Measurements from ENCODE around the gene ANO4.

The ANO4 gene

GRCh38 chr12:101051151-101051550, 256.6 kb downstream of the ANO4 start (continued):
- TF ChIP-seq SNAI2 (CRISPR knock-in tag; IDR thresholded peaks at IDR 0.05), result no peak
- TF ChIP-seq ZNF8 (CRISPR knock-in tag; IDR thresholded peaks at IDR 0.05), result no peak

DNA sequence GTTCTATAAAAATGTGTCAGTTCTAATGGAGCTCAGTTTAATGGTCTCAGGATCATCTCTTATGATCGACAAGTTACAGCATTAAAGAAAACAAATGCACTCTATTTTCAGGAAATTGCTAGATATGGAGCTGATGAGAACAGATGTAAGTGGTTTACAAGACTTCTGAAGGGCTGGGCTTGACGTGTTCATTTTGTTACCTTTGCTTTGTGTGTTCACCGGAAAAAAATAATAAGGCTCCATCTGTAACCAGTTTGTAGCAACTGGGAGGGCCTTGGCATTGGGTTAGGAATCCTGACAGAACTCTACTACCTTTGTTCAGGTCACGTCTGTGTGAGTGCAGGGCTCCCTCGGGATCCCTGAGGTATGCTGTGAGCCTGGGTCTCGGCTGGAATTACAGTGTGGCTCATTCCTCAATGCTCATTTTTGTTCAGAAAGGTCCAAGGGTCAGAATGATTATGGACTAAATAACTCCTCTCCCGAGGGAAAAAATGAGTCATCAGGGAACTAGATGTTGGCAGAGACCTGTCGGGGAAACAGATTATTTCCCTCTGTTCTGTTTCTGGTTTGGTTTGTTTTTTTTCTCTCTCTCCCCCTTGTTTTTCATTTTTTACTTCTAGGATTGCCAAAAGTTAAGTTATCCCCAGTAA, 257.4 kb downstream of the ANO4 start:
- ATAC-seq, result peak; percentile 95
- TF ChIP-seq ZNF565 (CRISPR knock-in tag; conservative IDR thresholded peaks at IDR 0.05; ENCODE audit: low read depth) (no peak), ZNF70 (CRISPR knock-in tag; IDR thresholded peaks at IDR 0.05) (no peak), RARB (CRISPR knock-in tag; IDR thresholded peaks at IDR 0.05) (0 out of 2 replicates have a peak, but pooled peaks have one; percentile 46), ZFP30 (CRISPR knock-in tag; IDR thresholded peaks at IDR 0.05) (no peak), ZFP3 (CRISPR knock-in tag; IDR thresholded peaks at IDR 0.05) (no peak), TSHZ2 (CRISPR knock-in tag; IDR thresholded peaks at IDR 0.05) (no peak), ESRRG (CRISPR knock-in tag; IDR thresholded peaks at IDR 0.05) (no peak), ZC3H10 (CRISPR knock-in tag; IDR thresholded peaks at IDR 0.05) (no peak), TOX (CRISPR knock-in tag; IDR thresholded peaks at IDR 0.05; ENCODE audit: borderline replicate concordance) (peak; percentile 75; the same call in 1 of the 2 replicates), OSR1 (CRISPR knock-in tag; IDR thresholded peaks at IDR 0.05) (no peak), BACH2 (CRISPR knock-in tag; IDR thresholded peaks at IDR 0.05; ENCODE audit: borderline replicate concordance) (no peak), ISL1 (CRISPR knock-in tag; IDR thresholded peaks at IDR 0.05) (peak; percentile 78)
- TF ChIP-seq, protein P1, sequence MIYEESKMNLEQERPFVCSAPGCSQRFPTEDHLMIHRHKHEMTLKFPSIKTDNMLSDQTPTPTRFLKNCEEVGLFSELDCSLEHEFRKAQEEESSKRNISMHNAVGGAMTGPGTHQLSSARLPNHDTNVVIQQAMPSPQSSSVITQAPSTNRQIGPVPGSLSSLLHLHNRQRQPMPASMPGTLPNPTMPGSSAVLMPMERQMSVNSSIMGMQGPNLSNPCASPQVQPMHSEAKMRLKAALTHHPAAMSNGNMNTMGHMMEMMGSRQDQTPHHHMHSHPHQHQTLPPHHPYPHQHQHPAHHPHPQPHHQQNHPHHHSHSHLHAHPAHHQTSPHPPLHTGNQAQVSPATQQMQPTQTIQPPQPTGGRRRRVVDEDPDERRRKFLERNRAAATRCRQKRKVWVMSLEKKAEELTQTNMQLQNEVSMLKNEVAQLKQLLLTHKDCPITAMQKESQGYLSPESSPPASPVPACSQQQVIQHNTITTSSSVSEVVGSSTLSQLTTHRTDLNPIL (CRISPR knock-in tag; IDR thresholded peaks at IDR 0.05; ENCODE audit: low read depth), result peak; percentile 56; the same call in 1 of the 2 replicates

- TF ChIP-seq, protein P2, sequence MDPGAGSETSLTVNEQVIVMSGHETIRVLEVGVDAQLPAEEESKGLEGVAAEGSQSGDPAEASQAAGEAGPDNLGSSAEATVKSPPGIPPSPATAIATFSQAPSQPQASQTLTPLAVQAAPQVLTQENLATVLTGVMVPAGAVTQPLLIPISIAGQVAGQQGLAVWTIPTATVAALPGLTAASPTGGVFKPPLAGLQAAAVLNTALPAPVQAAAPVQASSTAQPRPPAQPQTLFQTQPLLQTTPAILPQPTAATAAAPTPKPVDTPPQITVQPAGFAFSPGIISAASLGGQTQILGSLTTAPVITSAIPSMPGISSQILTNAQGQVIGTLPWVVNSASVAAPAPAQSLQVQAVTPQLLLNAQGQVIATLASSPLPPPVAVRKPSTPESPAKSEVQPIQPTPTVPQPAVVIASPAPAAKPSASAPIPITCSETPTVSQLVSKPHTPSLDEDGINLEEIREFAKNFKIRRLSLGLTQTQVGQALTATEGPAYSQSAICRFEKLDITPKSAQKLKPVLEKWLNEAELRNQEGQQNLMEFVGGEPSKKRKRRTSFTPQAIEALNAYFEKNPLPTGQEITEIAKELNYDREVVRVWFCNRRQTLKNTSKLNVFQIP (CRISPR knock-in tag; IDR thresholded peaks at IDR 0.05; ENCODE audit: borderline replicate concordance, low read depth), result no peak
- TF ChIP-seq ZNF565 (CRISPR knock-in tag; conservative IDR thresholded peaks at IDR 0.05; ENCODE audit: low read depth) (no peak), ZNF70 (CRISPR knock-in tag; IDR thresholded peaks at IDR 0.05) (no peak), ISL1 (CRISPR knock-in tag; IDR thresholded peaks at IDR 0.05) (no peak), OSR1 (CRISPR knock-in tag; IDR thresholded peaks at IDR 0.05) (no peak), PPARA (CRISPR knock-in tag; IDR thresholded peaks at IDR 0.05; ENCODE audit: borderline replicate concordance) (no peak), ZFP3 (CRISPR knock-in tag; IDR thresholded peaks at IDR 0.05) (no peak), CSRNP3 (CRISPR knock-in tag; IDR thresholded peaks at IDR 0.05) (no peak), RARB (CRISPR knock-in tag; IDR thresholded peaks at IDR 0.05) (no peak), ZFP30 (CRISPR knock-in tag; IDR thresholded peaks at IDR 0.05) (no peak), SNAI2 (CRISPR knock-in tag; IDR thresholded peaks at IDR 0.05) (no peak), CSDC2 (CRISPR knock-in tag; IDR thresholded peaks at IDR 0.05) (no peak), TSHZ2 (CRISPR knock-in tag; IDR thresholded peaks at IDR 0.05) (no peak), TCF4 (CRISPR knock-in tag; IDR thresholded peaks at IDR 0.05; ENCODE audit: borderline replicate concordance) (no peak), TOX (CRISPR knock-in tag; IDR thresholded peaks at IDR 0.05; ENCODE audit: borderline replicate concordance) (no peak), ZC3H10 (CRISPR knock-in tag; IDR thresholded peaks at IDR 0.05) (no peak), ESRRG (CRISPR knock-in tag; IDR thresholded peaks at IDR 0.05) (no peak), ZNF8 (CRISPR knock-in tag; IDR thresholded peaks at IDR 0.05) (no peak)
- TF ChIP-seq, protein P1 (CRISPR knock-in tag; IDR thresholded peaks at IDR 0.05; ENCODE audit: low read depth), result no peak
- TF ChIP-seq, protein P3, sequence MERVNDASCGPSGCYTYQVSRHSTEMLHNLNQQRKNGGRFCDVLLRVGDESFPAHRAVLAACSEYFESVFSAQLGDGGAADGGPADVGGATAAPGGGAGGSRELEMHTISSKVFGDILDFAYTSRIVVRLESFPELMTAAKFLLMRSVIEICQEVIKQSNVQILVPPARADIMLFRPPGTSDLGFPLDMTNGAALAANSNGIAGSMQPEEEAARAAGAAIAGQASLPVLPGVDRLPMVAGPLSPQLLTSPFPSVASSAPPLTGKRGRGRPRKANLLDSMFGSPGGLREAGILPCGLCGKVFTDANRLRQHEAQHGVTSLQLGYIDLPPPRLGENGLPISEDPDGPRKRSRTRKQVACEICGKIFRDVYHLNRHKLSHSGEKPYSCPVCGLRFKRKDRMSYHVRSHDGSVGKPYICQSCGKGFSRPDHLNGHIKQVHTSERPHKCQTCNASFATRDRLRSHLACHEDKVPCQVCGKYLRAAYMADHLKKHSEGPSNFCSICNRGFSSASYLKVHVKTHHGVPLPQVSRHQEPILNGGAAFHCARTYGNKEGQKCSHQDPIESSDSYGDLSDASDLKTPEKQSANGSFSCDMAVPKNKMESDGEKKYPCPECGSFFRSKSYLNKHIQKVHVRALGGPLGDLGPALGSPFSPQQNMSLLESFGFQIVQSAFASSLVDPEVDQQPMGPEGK (CRISPR knock-in tag; IDR thresholded peaks at IDR 0.05; ENCODE audit: borderline replicate concordance), result no peak
- ATAC-seq, result no peak
These were observed 258.6 kb downstream of the ANO4 start for GRCh38 chr12:101053203-101053602.
